HepG2 (cell line): ENCODE measurements around the gene ZNF451. TPM values are rescaled to one million over a fixed set of nuclear protein-coding genes. Genes with fewer than 3 reads are reported as not detected.
A peak's percentile ranks its signal among the peaks of the same experiment; 100 is the strongest.

Experiments
- ATF6 ChIP-seq: sonication (generic); formaldehyde crosslinking; conservative IDR thresholded peaks from 2 replicates; pipeline ENCODE4 v1.4.0; 2020; ENCODE audit warnings: missing genetic modification reagents
- E2F5 ChIP-seq: sonication (generic); formaldehyde crosslinking; conservative IDR thresholded peaks from 2 replicates; pipeline ENCODE4 v1.4.0; 2020; ENCODE audit warnings: missing genetic modification reagents
- IRF9 ChIP-seq: sonication (generic); formaldehyde crosslinking; IDR thresholded peaks from 2 replicates; pipeline ENCODE4 v1.8.0; 2022; ENCODE audit warnings: missing genetic modification reagents, mild to moderate bottlenecking, borderline replicate concordance
- NRL ChIP-seq: sonication (generic); formaldehyde crosslinking; IDR thresholded peaks from 2 replicates; pipeline ENCODE4 v1.5.0; 2020; ENCODE audit warnings: missing genetic modification reagents, mild to moderate bottlenecking, moderate library complexity, borderline replicate concordance
- PATZ1 ChIP-seq: sonication (generic); formaldehyde crosslinking; IDR thresholded peaks from 2 replicates; pipeline ENCODE4 v1.4.0; 2020; ENCODE audit warnings: missing genetic modification reagents
- THYN1 ChIP-seq: sonication (generic); formaldehyde crosslinking; IDR thresholded peaks from 2 replicates; pipeline ENCODE4 v1.8.1; 2023; ENCODE audit warnings: low read depth, mild to moderate bottlenecking, moderate library complexity, missing genetic modification reagents, borderline replicate concordance
- TOE1 ChIP-seq: sonication (generic); formaldehyde crosslinking; IDR thresholded peaks from 2 replicates; pipeline ENCODE4 v1.4.0; 2020; ENCODE audit warnings: mild to moderate bottlenecking, missing genetic modification reagents
- WIZ ChIP-seq: sonication (generic); formaldehyde crosslinking; IDR thresholded peaks from 2 replicates; pipeline ENCODE4 v1.5.1; 2020; ENCODE audit warnings: mild to moderate bottlenecking, missing genetic modification reagents
- ZNF142 ChIP-seq: sonication (generic); formaldehyde crosslinking; IDR thresholded peaks from 2 replicates; pipeline ENCODE4 v1.4.0; 2020; ENCODE audit warnings: missing genetic modification reagents
- ZNF597 ChIP-seq: sonication (generic); formaldehyde crosslinking; IDR thresholded peaks from 2 replicates; pipeline ENCODE4 v1.5.0; 2020; ENCODE audit warnings: missing genetic modification reagents
- ZNF616 ChIP-seq: sonication (generic); formaldehyde crosslinking; IDR thresholded peaks from 2 replicates; pipeline ENCODE4 v1.5.0; 2020; ENCODE audit warnings: low read depth, mild to moderate bottlenecking, missing genetic modification reagents
- ZNF740 ChIP-seq: sonication (generic); formaldehyde crosslinking; IDR thresholded peaks from 2 replicates; pipeline ENCODE4 v1.4.0; 2020; ENCODE audit warnings: missing genetic modification reagents
- polyA plus RNA-seq, 8 experiments: library from polyadenylated mRNA; depleted of rRNA in 3 of 8; stranded (reverse) in 7 of 8; unstranded in 1 of 8; fragments of >200 nt; fragmentation: Illumina TruSeq in 4 of 8; extraction: Trizol in 4 of 8; gene quantifications; 2 replicates each; pipeline versions ENCODE4 v1.2.1 to v1.2.3, GENCODE V29; 2011 to 2016; ENCODE audit warnings: low read depth in 4 of 8, missing spikeins in 1 of 8, mixed read lengths in 1 of 8; ENCODE audit not compliant: insufficient read depth in 1 of 8
- total RNA-seq, 5 experiments: library from RNA; depleted of rRNA; stranded (reverse); fragments of >200 nt; fragmentation: Illumina TruSeq; extraction: Trizol; gene quantifications; 2 replicates each; pipeline ENCODE4 v1.2.3, GENCODE V29; 2016; ENCODE audit warnings: low read depth in 1 of 5

Gene ZNF451
- total and polyA plus RNA-seq, 2 of the 13 experiments (the other 11 are each of a cell fraction or from before 2014, with no cell fraction given) = 32.1 to 65.7 TPM

GRCh38 chr6:57172136-57173055 is 82.4 kb downstream of the ZNF451 start, which contains the start of gene BAG2 (continued):
- peak; percentile 97 for TF ChIP-seq NRL (CRISPR knock-in tag)
- peak; percentile 98 for TF ChIP-seq IRF9
- TF ChIP-seq ZNF597 (CRISPR knock-in tag) = no peak
- 0 out of 2 replicates have a peak, but pooled peaks have one; percentile 26 for TF ChIP-seq ZNF616
- peak; percentile 76; the same call in 1 of the 2 replicates for TF ChIP-seq ATF6 (CRISPR knock-in tag)
- 0 out of 2 replicates have a peak, but pooled peaks have one; percentile 21 for TF ChIP-seq WIZ (CRISPR knock-in tag)
- peak; percentile 70; the same call in 1 of the 2 replicates for TF ChIP-seq THYN1 (CRISPR knock-in tag)
- TF ChIP-seq ZNF142 (CRISPR knock-in tag) = peak; percentile 98
- TF ChIP-seq PATZ1 (CRISPR knock-in tag) = peak; percentile 80
- peak; percentile 89; the same call in 1 of the 2 replicates for TF ChIP-seq ZNF740
- peak; percentile 74; the same call in 1 of the 2 replicates for TF ChIP-seq TOE1
- TF ChIP-seq E2F5 (CRISPR knock-in tag) = peak; percentile 5; the same call in 1 of the 2 replicates
